Loucy (cell line): ENCODE measurements around the gene RPN2.

Experiments used
- H2AFZ ChIP-seq: fragments of 200-600 bp; sonication (generic); 2 replicates; pipeline ENCODE4 v1.6.0; 2016; ENCODE audit warnings: antibody characterized with exemption, mild to moderate bottlenecking, low read length, moderate library complexity
- H3F3A ChIP-seq: fragments of 200-600 bp; 2 replicates; pipeline ENCODE4 v1.6.0; 2016; ENCODE audit warnings: antibody characterized with exemption, low read depth, mild to moderate bottlenecking
- H3K27me3 ChIP-seq: fragments of 200-600 bp; sonication (generic); 2 replicates; pipeline ENCODE4 v1.6.1; 2014; ENCODE audit warnings: low read length, mild to moderate bottlenecking; ENCODE audit not compliant: insufficient read depth, poor library complexity, severe bottlenecking
- H3K36me3 ChIP-seq: fragments of 200-600 bp; sonication (generic); 2 replicates; pipeline ENCODE4 v1.6.1; 2016; ENCODE audit warnings: low read length; ENCODE audit not compliant: insufficient read depth
- H3K4me1 ChIP-seq: fragments of 200-600 bp; sonication (generic); 2 replicates; pipeline ENCODE4 v1.5.1; 2014; ENCODE audit warnings: low read length, mild to moderate bottlenecking; ENCODE audit not compliant: insufficient read depth, poor library complexity, severe bottlenecking
- H3K4me2 ChIP-seq: fragments of 200-600 bp; sonication (generic); 2 replicates; pipeline ENCODE4 v1.6.0; 2014; ENCODE audit warnings: antibody characterized with exemption, low read length, low read depth, mild to moderate bottlenecking; ENCODE audit not compliant: poor library complexity, severe bottlenecking
- H3K4me3 ChIP-seq: fragments of 200-600 bp; sonication (generic); 2 replicates; pipeline ENCODE4 v1.5.1; 2014; ENCODE audit warnings: low read length, mild to moderate bottlenecking, mixed read lengths; ENCODE audit not compliant: poor library complexity, severe bottlenecking
- H3K79me2 ChIP-seq: fragments of 200-600 bp; sonication (generic); 2 replicates; pipeline ENCODE4 v1.6.1; 2014; ENCODE audit warnings: low read length; ENCODE audit not compliant: insufficient read depth
- H3K9ac ChIP-seq: fragments of 200-600 bp; sonication (generic); 2 replicates; pipeline ENCODE4 v1.6.0; 2014; ENCODE audit warnings: mild to moderate bottlenecking, low read depth, low read length, moderate library complexity; ENCODE audit not compliant: poor library complexity, severe bottlenecking
- H3K9me2 ChIP-seq: fragments of 200-600 bp; sonication (generic); replicated peaks from 2 replicates; pipeline ENCODE4 v1.6.1; 2016; ENCODE audit warnings: low read depth, low read length, mixed read lengths
- H3K9me3 ChIP-seq: fragments of 200-600 bp; sonication (generic); 2 replicates; pipeline ENCODE4 v1.6.1; 2014; ENCODE audit warnings: mild to moderate bottlenecking, antibody characterized with exemption, low read length, low read depth; ENCODE audit not compliant: insufficient read depth
- H4K20me1 ChIP-seq: fragments of 200-600 bp; sonication (generic); 2 replicates; pipeline ENCODE4 v1.6.0; 2014; ENCODE audit warnings: antibody characterized with exemption, low read length, mild to moderate bottlenecking; ENCODE audit not compliant: insufficient read depth, poor library complexity, severe bottlenecking
- CTCF ChIP-seq: fragments of 200-600 bp; sonication (generic); conservative IDR thresholded peaks from 2 replicates; pipeline ENCODE4 v1.5.1; 2014; ENCODE audit warnings: mild to moderate bottlenecking, antibody characterized with exemption, low read length
- EZH2phosphoT487 ChIP-seq: fragments of 200-600 bp; IDR thresholded peaks from 2 replicates; pipeline ENCODE4 v1.6.1; 2018; ENCODE audit warnings: antibody characterized with exemption, mild to moderate bottlenecking, moderate library complexity, borderline replicate concordance

The RPN2 gene

GRCh38 chr20:37229357-37229756 is 50.2 kb downstream of the RPN2 start:
- Histone ChIP-seq H4K20me1 (no peaks in the 10 kb centered on the region), H3K79me2 (no peaks in the 10 kb centered on the region), H3K4me1 (no peaks in the 10 kb centered on the region), H3K4me2 (no peak overlapping the region), H3K9ac (no peak overlapping the region), H3K4me3 (no peak overlapping the region), H2AFZ (no peak overlapping the region), H3K27me3 (no peaks in the 10 kb centered on the region), H3F3A (no peaks in the 10 kb centered on the region), H3K9me2 (no peaks in the 10 kb centered on the region), H3K36me3 (peaks cover 100% of the 10 kb centered on the region), H3K9me3 (no peaks in the 10 kb centered on the region)
- TF ChIP-seq EZH2phosphoT487 (no peak), CTCF (no peak)

DNA sequence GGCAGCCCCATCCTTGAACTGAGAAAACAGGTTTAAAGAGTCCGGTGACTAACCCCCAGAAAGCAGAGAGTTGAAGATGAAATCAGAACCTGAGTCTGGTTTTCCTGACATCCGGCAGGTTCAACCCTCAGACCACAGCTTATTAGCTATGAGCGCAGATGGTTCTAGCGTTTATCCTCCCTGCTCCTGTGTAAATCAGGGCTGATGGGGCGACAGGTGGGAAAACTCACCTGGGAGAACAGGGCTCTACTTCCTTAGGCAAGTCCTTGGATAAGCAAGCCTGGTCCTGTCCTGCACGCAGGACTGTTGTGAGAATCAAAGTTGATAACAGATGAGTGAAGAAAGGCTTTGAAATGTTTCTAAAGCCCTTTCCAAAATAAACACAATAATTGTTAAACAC is 51.1 kb downstream of the RPN2 start:
- H3K9me3 ChIP-seq = no peaks in the 10 kb centered on the region
- no peak overlapping the region for H3K9ac ChIP-seq
- H3K4me3 ChIP-seq = no peak overlapping the region
- H2AFZ ChIP-seq = no peak overlapping the region
- H3K4me2 ChIP-seq = no peak overlapping the region
- TF ChIP-seq EZH2phosphoT487 (no peak), CTCF (no peak)
- H3K27me3 ChIP-seq = no peaks in the 10 kb centered on the region
- H3K36me3 ChIP-seq = peaks cover 100% of the 10 kb centered on the region
- H3K79me2 ChIP-seq = no peaks in the 10 kb centered on the region
- H3K9me2 ChIP-seq = no peaks in the 10 kb centered on the region
- no peaks in the 10 kb centered on the region for H3K4me1 ChIP-seq
- no peaks in the 10 kb centered on the region for H4K20me1 ChIP-seq
- H3F3A ChIP-seq = no peaks in the 10 kb centered on the region

DNA sequence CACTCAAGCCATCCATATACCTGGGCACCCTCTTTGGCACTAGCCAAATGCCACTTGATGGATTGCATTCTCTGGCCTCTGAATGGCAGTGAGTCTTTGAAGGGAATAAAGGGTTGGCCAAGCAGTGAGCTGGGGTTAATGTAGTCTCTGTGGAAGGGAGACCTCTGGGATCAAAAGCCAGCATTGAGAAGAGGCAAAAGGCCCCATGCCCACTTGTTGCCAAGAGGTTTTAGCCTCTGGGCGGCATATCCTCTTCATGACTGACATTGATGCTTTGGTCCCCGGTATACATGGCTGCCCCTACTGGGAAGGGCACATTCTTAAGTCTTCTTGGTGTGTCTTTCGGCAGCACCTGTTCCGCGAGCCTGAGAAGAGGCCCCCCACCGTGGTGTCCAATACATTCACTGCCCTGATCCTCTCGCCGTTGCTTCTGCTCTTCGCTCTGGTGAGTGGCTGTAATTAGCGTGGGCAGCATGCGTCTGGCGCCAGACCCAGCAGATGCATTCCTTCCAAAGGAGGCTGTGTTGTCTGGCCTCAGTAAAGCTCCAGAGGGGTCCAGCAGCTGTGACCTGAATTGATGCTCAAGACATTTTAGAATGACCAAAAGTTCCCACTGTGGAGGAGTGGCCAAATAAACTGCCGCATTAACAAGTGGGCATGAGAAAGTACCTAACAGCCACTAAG is 53.0 kb downstream of the RPN2 start:
- H2AFZ ChIP-seq = no peak overlapping the region
- no peak overlapping the region for H3K4me2 ChIP-seq
- no peaks in the 10 kb centered on the region for H3F3A ChIP-seq
- TF ChIP-seq EZH2phosphoT487 (no peak), CTCF (no peak)
- H3K79me2 ChIP-seq = no peaks in the 10 kb centered on the region
- H3K9ac ChIP-seq = no peak overlapping the region
- H4K20me1 ChIP-seq = no peaks in the 10 kb centered on the region
- H3K9me2 ChIP-seq = no peaks in the 10 kb centered on the region
- H3K4me3 ChIP-seq = no peak overlapping the region
- H3K27me3 ChIP-seq = no peaks in the 10 kb centered on the region
- no peaks in the 10 kb centered on the region for H3K4me1 ChIP-seq
- H3K36me3 ChIP-seq = peaks cover 98% of the 10 kb centered on the region
- H3K9me3 ChIP-seq = no peaks in the 10 kb centered on the region
